ENCODE data around the gene IL31RA. TPM values are rescaled to one million over a fixed set of nuclear protein-coding genes. Genes with fewer than 3 reads are reported as not detected.

Gene IL31RA
- total RNA-seq, 1 donor from 2014 or later, result not detected

GRCh38 chr5:55899344-55899743, 48.2 kb downstream of the IL31RA start:
- FAIRE-seq (no peak), DNase-seq (ENCODE audit: low spot score in 2 of 2) (no peak)

- DNase-seq (ENCODE audit: low spot score in 2 of 2), result no peak
- no peak for FAIRE-seq
These were observed 48.9 kb downstream of the IL31RA start for GRCh38 chr5:55900068-55900467.

- FAIRE-seq, result no peak
- no peak for DNase-seq (ENCODE audit: low spot score in 2 of 2)
These were observed 49.6 kb downstream of the IL31RA start for GRCh38 chr5:55900776-55901175.

GRCh38 chr5:55902696-55903095, 51.5 kb downstream of the IL31RA start:
- no peak for FAIRE-seq
- DNase-seq (ENCODE audit: low spot score in 2 of 2), result no peak

GRCh38 chr5:55903121-55903701, 52.1 kb downstream of the IL31RA start:
- FAIRE-seq, result no peak
- DNase-seq (ENCODE audit: low spot score in 2 of 2), result no peak

GRCh38 chr5:55904152-55904551, 53.0 kb downstream of the IL31RA start:
- DNase-seq (ENCODE audit: low spot score in 2 of 2) (no peak), FAIRE-seq (no peak)

- no peak for FAIRE-seq
These were observed 54.1 kb downstream of the IL31RA start for GRCh38 chr5:55905251-55905650.

GRCh38 chr5:55907927-55908326, 56.8 kb downstream of the IL31RA start:
- no peak for FAIRE-seq

More at GRCh38 chr5:55905251-55905650, 54.1 kb downstream of the IL31RA start:
- no peak for DNase-seq (ENCODE audit: low spot score in 2 of 2)

GRCh38 chr5:55908804-55909203, 57.6 kb downstream of the IL31RA start:
- FAIRE-seq (no peak), DNase-seq (ENCODE audit: low spot score in 2 of 2) (no peak)

More at GRCh38 chr5:55907927-55908326, 56.8 kb downstream of the IL31RA start:
- DNase-seq (ENCODE audit: low spot score in 2 of 2), result no peak

- DNase-seq (ENCODE audit: low spot score in 2 of 2) (no peak), FAIRE-seq (no peak)
These were observed 60.9 kb downstream of the IL31RA start for GRCh38 chr5:55911784-55912653.

- FAIRE-seq (no peak), DNase-seq (ENCODE audit: low spot score in 2 of 2) (no peak)
These were observed 62.6 kb downstream of the IL31RA start for GRCh38 chr5:55913466-55914413.

- FAIRE-seq (no peak), DNase-seq (ENCODE audit: low spot score in 2 of 2) (no peak)
These were observed 63.8 kb downstream of the IL31RA start for GRCh38 chr5:55914971-55915370.

- FAIRE-seq, result no peak
These were observed 64.6 kb downstream of the IL31RA start for GRCh38 chr5:55915783-55916182.

GRCh38 chr5:55916986-55917385, 65.8 kb downstream of the IL31RA start:
- no peak for DNase-seq (ENCODE audit: low spot score in 2 of 2)
- no peak for FAIRE-seq

More at GRCh38 chr5:55915783-55916182, 64.6 kb downstream of the IL31RA start:
- no peak for DNase-seq (ENCODE audit: low spot score in 2 of 2)

- DNase-seq (ENCODE audit: low spot score in 2 of 2) (no peak), FAIRE-seq (no peak)
These were observed 66.4 kb downstream of the IL31RA start for GRCh38 chr5:55917402-55918086.

GRCh38 chr5:55918087-55919035, 67.2 kb downstream of the IL31RA start:
- DNase-seq (ENCODE audit: low spot score in 2 of 2), result no peak
- FAIRE-seq, result no peak

- FAIRE-seq (no peak), DNase-seq (ENCODE audit: low spot score in 2 of 2) (peak in 1 of 2 donors; percentile 0)
These were observed 68.5 kb downstream of the IL31RA start for GRCh38 chr5:55919625-55920024.

GRCh38 chr5:55920784-55921183, 69.6 kb downstream of the IL31RA start:
- FAIRE-seq (no peak), DNase-seq (ENCODE audit: low spot score in 2 of 2) (peak in 1 of 2 donors; percentile 1)

GRCh38 chr5:55921617-55922016, 70.5 kb downstream of the IL31RA start:
- no peak for FAIRE-seq
- DNase-seq (ENCODE audit: low spot score in 2 of 2), result peak in 1 of 2 donors; percentile 2

Measured in frontal cortex (tissue), 4 donors.